Astrocyte of the spinal cord (primary cell): Measurements from ENCODE around the gene MIEN1.

ENCODE experiments used
- DNase-seq: peaks from one replicate; pipeline ENCODE4 v3.0.0; 2011; ENCODE audit warnings: low read depth, low spot score
- H3K4me3 ChIP-seq: 2 replicates; pipeline ENCODE4 v1.5.1; 2011; ENCODE audit warnings: low read depth, mild to moderate bottlenecking, low read length, moderate library complexity
- CTCF ChIP-seq: IDR thresholded peaks from 2 replicates; pipeline ENCODE4 v1.5.1; 2012; ENCODE audit warnings: low read depth, mild to moderate bottlenecking, low read length, inconsistent platforms
- in situ Hi-C: cut with HindIII; loops from 2 replicates; pipeline ENCODE4 v1.10.0; 2017; ENCODE audit warnings: low sequenced_read_pairs

The MIEN1 gene

DNA sequence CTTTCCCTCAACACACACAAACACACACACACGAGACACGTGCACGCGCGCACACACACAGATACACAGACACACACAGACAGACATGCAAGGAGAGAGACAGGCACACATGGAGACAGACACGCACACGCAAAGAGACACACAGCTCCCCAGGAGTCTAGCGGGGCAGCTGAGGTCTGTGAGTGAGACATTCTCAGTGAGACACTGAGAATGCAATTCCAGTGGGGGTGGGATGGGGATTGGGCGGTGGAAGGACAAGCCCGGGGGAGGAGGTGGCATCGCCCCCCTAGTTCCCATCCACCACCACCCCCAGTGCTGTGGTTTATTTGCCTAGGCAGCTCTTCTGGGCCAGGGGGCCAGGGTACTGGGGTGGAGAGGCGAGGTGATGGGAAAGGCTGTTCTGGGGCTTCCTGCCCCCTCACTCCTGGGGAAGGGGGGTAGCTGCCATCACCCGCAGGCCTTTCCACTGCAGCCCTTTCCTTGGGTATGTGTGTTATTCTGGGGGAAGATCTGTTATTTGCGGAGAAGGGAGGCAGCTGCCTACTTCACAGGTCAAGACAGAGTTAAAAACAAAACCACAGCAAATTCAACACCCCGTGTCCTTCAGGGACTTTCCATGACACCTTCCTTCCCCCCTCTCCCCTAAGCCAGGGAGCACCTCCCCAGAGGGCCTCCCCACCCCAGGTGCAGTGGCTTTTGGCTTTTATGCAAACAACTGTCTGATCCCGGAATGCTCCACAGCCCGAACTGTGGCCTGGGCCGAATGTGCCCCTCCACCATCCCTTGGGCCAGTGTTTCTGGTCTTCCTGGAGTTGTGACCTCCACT lies 25.4 kb upstream of the MIEN1 start:
- no peak for DNase-seq
- TF ChIP-seq CTCF = no peak
- no peak overlapping the region for H3K4me3 ChIP-seq

DNA sequence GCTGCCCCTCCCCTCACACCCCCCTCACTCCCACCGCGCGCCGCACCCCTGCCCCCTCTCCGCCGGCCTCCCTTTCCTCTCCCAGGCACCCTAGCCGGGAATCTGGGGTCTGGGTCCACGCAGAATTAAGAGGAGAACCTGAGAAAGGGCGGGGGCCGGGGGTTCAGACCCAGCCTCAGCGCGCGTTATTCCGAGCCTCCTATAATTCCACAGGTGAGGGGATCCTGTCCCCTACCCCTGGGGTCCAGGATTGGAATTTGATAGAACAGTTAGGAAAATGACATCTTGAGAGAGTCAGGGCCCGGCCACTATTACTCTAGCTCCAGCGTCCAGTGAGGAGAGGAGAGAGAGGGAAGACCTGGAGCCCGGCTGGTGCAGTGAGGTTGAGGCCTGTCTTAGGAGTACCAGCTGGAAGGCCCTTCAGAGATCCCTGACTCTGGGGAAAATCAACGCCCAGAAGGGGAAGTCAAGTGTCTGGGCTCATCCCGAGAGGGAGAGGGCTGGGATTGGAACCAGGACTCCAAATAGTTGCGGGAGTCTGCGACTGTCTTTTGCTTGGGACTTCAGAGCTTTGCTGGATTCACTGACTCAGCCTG lies 24.7 kb upstream of the MIEN1 start:
- peak; percentile 14 for DNase-seq
- TF ChIP-seq CTCF = no peak
- in situ Hi-C loops = no loop called here
- H3K4me3 ChIP-seq = peak overlapping the region; percentile 58

More for the DNA sequence above, 25.4 kb upstream of the MIEN1 start:
- in situ Hi-C loops = no loop called here

DNA sequence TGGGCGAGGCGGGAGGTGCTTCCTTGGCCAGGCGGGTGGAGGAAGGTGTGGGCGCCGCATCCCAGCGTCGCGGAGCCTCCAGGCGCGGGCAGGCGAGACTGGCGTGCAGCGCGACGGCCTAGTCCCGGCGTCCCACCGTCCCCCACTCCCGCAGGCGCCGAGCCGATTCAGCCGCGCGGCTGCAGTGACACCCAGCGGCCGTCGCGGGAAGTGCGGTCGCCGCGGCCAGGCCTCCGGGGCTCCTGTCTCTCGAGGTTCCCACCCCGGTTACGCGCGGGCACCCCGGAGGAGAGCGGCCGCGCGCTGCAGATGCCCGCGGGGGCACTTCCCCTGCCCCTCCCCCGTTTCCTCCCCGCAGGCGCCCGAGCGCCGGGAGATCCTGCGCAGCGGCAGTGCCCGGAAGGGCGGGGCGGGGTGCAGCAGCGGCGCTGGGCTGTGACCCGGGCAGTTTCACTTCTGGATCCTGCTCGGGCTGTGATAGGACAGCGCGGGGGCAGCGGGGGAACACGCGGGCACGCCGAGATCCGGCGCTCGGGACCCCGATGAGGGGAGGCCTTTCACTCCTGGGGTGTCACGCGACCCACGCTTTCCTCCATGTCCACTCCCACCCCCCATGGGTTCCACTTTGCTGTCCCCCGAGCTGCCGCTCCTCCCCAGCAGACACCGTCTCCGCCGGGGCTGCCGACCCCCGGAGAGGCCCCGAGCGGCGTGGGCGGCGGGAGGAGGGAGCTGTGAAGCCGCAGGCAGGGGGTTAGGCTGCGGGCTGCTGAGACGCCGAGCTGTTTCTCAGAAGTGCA lies 24.0 kb upstream of the MIEN1 start:
- H3K4me3 ChIP-seq = peak overlapping the region; percentile 58
- DNase-seq = peak; percentile 86
- TF ChIP-seq CTCF = peak; percentile 70
- in situ Hi-C loops = no loop called here

GRCh38 chr17:39753514-39754160 lies 23.3 kb upstream of the MIEN1 start:
- in situ Hi-C loops = no loop called here
- peak overlapping the region; percentile 58 for H3K4me3 ChIP-seq
- no peak for DNase-seq
- no peak for TF ChIP-seq CTCF

DNA sequence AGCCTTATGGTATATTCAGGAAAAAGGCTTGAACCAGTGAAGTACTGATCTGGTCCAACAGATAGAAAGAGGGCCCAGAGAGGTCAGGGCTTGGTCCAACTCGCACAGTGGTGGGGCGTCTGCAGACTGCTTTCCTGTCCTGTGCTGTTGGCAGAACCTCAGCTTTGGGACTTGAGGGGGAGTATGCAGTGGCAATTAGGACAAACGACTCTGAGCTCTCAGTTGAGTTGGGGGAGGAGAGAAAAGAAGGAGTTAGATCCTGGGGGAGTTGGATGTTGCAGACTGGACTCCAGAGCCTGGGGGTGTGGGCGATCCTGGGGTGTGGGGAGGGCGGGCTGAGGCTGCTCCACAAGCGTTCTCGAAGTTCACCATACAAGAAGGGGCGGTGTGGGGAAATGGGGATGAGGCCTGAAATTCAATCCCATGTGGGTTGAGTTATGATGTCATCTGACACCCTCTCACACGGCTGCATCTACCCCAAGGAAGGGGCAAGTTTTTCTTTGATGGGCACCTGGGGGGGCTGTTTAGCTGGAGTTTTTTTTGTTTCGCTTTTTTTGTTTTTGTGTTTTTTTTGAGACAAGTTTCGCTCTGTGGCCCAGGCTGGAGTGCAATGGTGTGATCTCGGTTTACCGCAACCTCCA lies 22.0 kb upstream of the MIEN1 start:
- in situ Hi-C loops = no loop called here
- no peak for TF ChIP-seq CTCF

DNA sequence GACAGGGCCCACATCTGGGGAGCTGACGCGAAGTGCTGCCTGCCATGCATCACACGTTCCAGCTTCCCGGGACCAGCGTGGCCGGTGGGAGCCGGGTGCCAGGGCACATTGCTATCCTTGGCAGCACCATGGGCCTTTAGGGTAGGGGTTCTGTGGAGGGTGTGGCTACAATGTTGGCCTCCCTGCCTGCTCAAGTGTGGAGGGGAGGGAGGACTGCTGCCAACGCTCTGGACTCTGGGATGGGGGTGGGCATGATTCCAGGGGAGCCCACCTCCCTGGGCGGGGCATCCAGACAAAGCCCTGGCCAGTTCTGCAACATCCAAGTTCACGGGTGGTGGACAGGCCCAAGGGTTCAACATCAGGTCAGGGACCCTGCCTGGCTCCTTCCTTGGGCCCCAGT lies 21.3 kb upstream of the MIEN1 start:
- no peak overlapping the region for H3K4me3 ChIP-seq
- no peak for TF ChIP-seq CTCF
- in situ Hi-C loops = no loop called here
- no peak for DNase-seq

More for the DNA sequence above, 22.0 kb upstream of the MIEN1 start:
- DNase-seq = no peak
- H3K4me3 ChIP-seq = no peak overlapping the region
